Endothelial cell of umbilical vein (primary cell): Measurements from ENCODE around the gene ARFRP1. TPM values are rescaled to one million over a fixed set of nuclear protein-coding genes. Genes with fewer than 3 reads are reported as not detected.

Experiments
- BruUV-seq: library from RNA; stranded (reverse); fragments of 400-500 nt; replicated peaks from 2 replicates; lab custom pipeline; 2021; lab: Mats Ljungman, UMichigan
- CTCF ChIA-PET: fragments of 300-600, 350-600 bp; sonication (Branson Sonifier 250); formaldehyde crosslinking; loops from one replicate; lab custom pipeline; 2021; ENCODE audit warnings: antibody characterized with exemption, inconsistent platforms; lab: Charles Lee
- POLR2A ChIA-PET: fragments of 300-600, 350-600 bp; sonication (Branson Sonifier 250); formaldehyde crosslinking; loops from one replicate; lab custom pipeline; 2021; ENCODE audit warnings: antibody characterized with exemption, inconsistent platforms; lab: Charles Lee
- DNase-seq: peaks from one replicate; pipeline ENCODE4 v3.0.0-alpha.2; 2011; ENCODE audit warnings: low read depth, low spot score
- FAIRE-seq: peaks from 2 replicates; lab custom pipeline; 2011; peaks lifted over from hg19 to GRCh38; lab: Jason Lieb, UNC
- H2AFZ ChIP-seq: 2 replicates; pipeline ENCODE4 v1.6.0; 2012; ENCODE audit warnings: low read depth, low read length, control low read depth, inconsistent platforms
- H3K27ac ChIP-seq: 2 replicates; pipeline ENCODE4 v1.5.1; 2011; ENCODE audit warnings: low read depth, mild to moderate bottlenecking, control low read depth, low read length, moderate library complexity; ENCODE audit not compliant: insufficient read depth
- H3K27me3 ChIP-seq, 2 experiments: 2 replicates each; pipeline versions ENCODE4 v1.6.0 to v1.6.1; 2011; ENCODE audit warnings: low read length in 2 of 2, mixed read lengths in 1 of 2; ENCODE audit not compliant: control insufficient read depth in 2 of 2, insufficient read depth in 2 of 2
- H3K36me3 ChIP-seq, 2 experiments: 2 replicates in 1 of 2; 3 replicates in 1 of 2; pipeline ENCODE4 v1.5.1; 2011; ENCODE audit warnings: low read length in 2 of 2, mild to moderate bottlenecking in 1 of 2, moderate library complexity in 1 of 2; ENCODE audit not compliant: control insufficient read depth in 2 of 2, insufficient read depth in 2 of 2; ENCODE audit errors: extremely low read depth in 1 of 2
- H3K4me1 ChIP-seq: 3 replicates; pipeline ENCODE4 v1.5.1; 2011; ENCODE audit warnings: mild to moderate bottlenecking, low read length; ENCODE audit not compliant: control insufficient read depth, insufficient read depth; ENCODE audit errors: extremely low read depth
- H3K4me2 ChIP-seq: 2 replicates; pipeline ENCODE4 v1.6.1; 2011; ENCODE audit warnings: low read length, control low read depth, mixed read lengths; ENCODE audit not compliant: insufficient read depth
- H3K4me3 ChIP-seq, 3 experiments: fragments of 200-600 bp in 1 of 3; sonication (generic), shearing (Covaris generic) in 1 of 3; replicated peaks in 1 of 3; 2 replicates each; pipeline ENCODE4 v1.5.1; 2011 to 2016; ENCODE audit warnings: control low read depth in 3 of 3, low read length in 3 of 3, mild to moderate bottlenecking in 2 of 3, inconsistent platforms in 1 of 3, low read depth in 1 of 3, moderate library complexity in 1 of 3; ENCODE audit not compliant: insufficient read depth in 1 of 3
- H3K79me2 ChIP-seq: 2 replicates; pipeline ENCODE4 v1.6.0; 2012; ENCODE audit warnings: low read length, inconsistent platforms; ENCODE audit not compliant: control insufficient read depth, insufficient read depth
- H3K9ac ChIP-seq: replicated peaks from 2 replicates; pipeline ENCODE3; 2011; ENCODE audit warnings: low read length, control low read depth; ENCODE audit not compliant: insufficient read depth; ENCODE audit errors: extremely low read depth
- H3K9me1 ChIP-seq: replicated peaks from 3 replicates; pipeline ENCODE4 v1.6.0; 2011; ENCODE audit warnings: mild to moderate bottlenecking, low read length; ENCODE audit not compliant: control insufficient read depth, insufficient read depth; ENCODE audit errors: extremely low read depth
- H3K9me3 ChIP-seq: replicated peaks from 2 replicates; pipeline ENCODE4 v1.5.1; 2012; ENCODE audit warnings: low read length, inconsistent platforms; ENCODE audit not compliant: control insufficient read depth, insufficient read depth
- H4K20me1 ChIP-seq: replicated peaks from 2 replicates; pipeline ENCODE3; 2011; ENCODE audit warnings: mild to moderate bottlenecking, low read length; ENCODE audit not compliant: control insufficient read depth, insufficient read depth; ENCODE audit errors: extremely low read depth
- CTCF ChIP-seq, 2 donors: IDR thresholded peaks; 1 replicate in 1 of 2; 2 replicates in 1 of 2; pipeline ENCODE4 v1.5.1; 2011; ENCODE audit warnings: low read length in 2 of 2, mild to moderate bottlenecking in 2 of 2, moderate library complexity in 2 of 2, control low read depth in 1 of 2, inconsistent platforms in 1 of 2, low read depth in 1 of 2; ENCODE audit not compliant: insufficient read depth in 1 of 2; ENCODE audit errors: extremely low read depth in 1 of 2
- EZH2 ChIP-seq: IDR thresholded peaks from 2 replicates; pipeline ENCODE4 v1.6.1; 2012; ENCODE audit warnings: borderline replicate concordance, low read depth, mild to moderate bottlenecking, moderate library complexity, low read length, inconsistent platforms; ENCODE audit not compliant: severe bottlenecking
- FOS ChIP-seq: IDR thresholded peaks from 2 replicates; pipeline ENCODE4 v1.6.1; 2011; ENCODE audit warnings: mild to moderate bottlenecking, low read length, moderate library complexity, borderline replicate concordance; ENCODE audit not compliant: insufficient read depth
- GATA2 ChIP-seq: IDR thresholded peaks from 2 replicates; pipeline ENCODE4 v1.7.0; 2011; ENCODE audit warnings: low read depth, mild to moderate bottlenecking, moderate library complexity, mixed read lengths, low read length; ENCODE audit not compliant: insufficient read length, insufficient read depth
- JUN ChIP-seq: IDR thresholded peaks from 2 replicates; pipeline ENCODE4 v1.6.1; 2011; ENCODE audit warnings: borderline replicate concordance, low read depth; ENCODE audit not compliant: insufficient read length, insufficient read depth
- MAX ChIP-seq: IDR thresholded peaks from 2 replicates; pipeline ENCODE4 v1.6.1; 2011; ENCODE audit not compliant: insufficient read depth, insufficient read length
- MYC ChIP-seq: IDR thresholded peaks from one replicate; pipeline ENCODE4 v1.6.1; 2011; ENCODE audit warnings: mild to moderate bottlenecking, low read depth, low read length
- POLR2A ChIP-seq: IDR thresholded peaks from 2 replicates; pipeline ENCODE4 v1.6.1; 2012; ENCODE audit warnings: low read depth, mild to moderate bottlenecking, control low read depth, low read length
- POLR2AphosphoS5 ChIP-seq: IDR thresholded peaks from 2 replicates; pipeline ENCODE4 v1.6.1; 2012; ENCODE audit warnings: low read depth, mild to moderate bottlenecking, control low read depth, low read length, moderate library complexity; ENCODE audit not compliant: insufficient read depth
- dilution Hi-C: fragments of 300-500 bp; cut with MboI; formaldehyde crosslinking; loops from one replicate; pipeline ENCODE4 v1.15.0; 2019; ENCODE audit warnings: low sequenced_read_pairs; ENCODE audit not compliant: extremely low pct_ligation_motif_present
- intact Hi-C: fragments of 100-400 bp; cut with micrococcal nuclease; formaldehyde crosslinking; loops from one replicate; pipeline ENCODE4 v1.10.0; 2022
- polyA plus RNA-seq, 4 experiments: library from polyadenylated mRNA; depleted of rRNA in 3 of 4; stranded (reverse) in 3 of 4; unstranded in 1 of 4; fragments of >200 nt; gene quantifications; 2 replicates each; pipeline versions ENCODE4 v1.2.1 to v1.2.3, GENCODE V29; 2011 to 2012; ENCODE audit warnings: missing spikeins in 1 of 4
- total RNA-seq: library from RNA; stranded (reverse); gene quantifications from 2 replicates; pipeline ENCODE4 v1.2.3, GENCODE V29; 2021

The ARFRP1 gene
- total and polyA plus RNA-seq, 2 donors (not counting 3 experiments of a cell fraction or from before 2014, with no cell fraction given), result 48.7 to 51.6 TPM

GRCh38 chr20:63747622-63748069 lies 39.9 kb upstream of the ARFRP1 start:
- H3K27ac ChIP-seq, result no peak overlapping the region
- H3K9me3 ChIP-seq, result no peaks in the 10 kb centered on the region
- TF ChIP-seq EZH2 (no peak), CTCF (IDR thresholded peaks at IDR 0.05; ENCODE audit: extremely low read depth in 1 of 2, insufficient read depth in 1 of 2, low read depth in 1 of 2, low read length in 2 of 2) (no peak), POLR2A (no peak), FOS (no peak), JUN (no peak), POLR2AphosphoS5 (no peak), GATA2 (no peak), MAX (no peak), MYC (no peak)
- no peaks in the 10 kb centered on the region for H3K9me1 ChIP-seq
- ChIA-PET CTCF (no interaction called here), POLR2A (no interaction called here)
- H3K27me3 ChIP-seq, result no peaks in the 10 kb centered on the region
- DNase-seq, result no peak
- no peak overlapping the region for H3K9ac ChIP-seq
- no TSS peak for BruUV-seq
- FAIRE-seq, result no peak
- H2AFZ ChIP-seq, result no peak overlapping the region
- H3K4me1 ChIP-seq, result no peaks in the 10 kb centered on the region
- no peaks in the 10 kb centered on the region for H4K20me1 ChIP-seq
- no peak overlapping the region for H3K4me3 ChIP-seq
- H3K79me2 ChIP-seq, result no peaks in the 10 kb centered on the region
- peaks cover 0 to 9% of the 10 kb centered on the region in 2 experiments for H3K36me3 ChIP-seq
- H3K4me2 ChIP-seq, result no peak overlapping the region
- intact Hi-C loops (no loop called here), dilution Hi-C loops (no loop called here)
